Naive thymus-derived CD4-positive, alpha-beta T cell (primary cell): ENCODE measurements around the gene SMARCAL1. TPM values are rescaled to one million over a fixed set of nuclear protein-coding genes. Genes with fewer than 3 reads are reported as not detected.

Experiments used
- ATAC-seq: fragments of 150-1000 bp; cut with Tn5 transposase; 2 replicates; pipeline ENCODE4 v1.10.0; 2021; ENCODE audit warnings: mild to moderate bottlenecking, moderate library complexity
- CTCF ChIA-PET: fragments of 350-600 bp; sonication (Branson Sonifier 250); formaldehyde crosslinking; loops from one replicate; lab custom pipeline; 2021; ENCODE audit warnings: antibody characterized with exemption; lab: Charles Lee
- POLR2A ChIA-PET: fragments of 350-600 bp; sonication (Branson Sonifier 250); formaldehyde crosslinking; loops from one replicate; lab custom pipeline; 2021; ENCODE audit warnings: antibody characterized with exemption, inconsistent platforms; lab: Charles Lee
- DNase-seq, 9 donors: peaks; one replicate each; pipeline versions ENCODE4 v3.0.0 to v3.0.0-alpha.2; 2020 to 2022; ENCODE audit warnings: mixed read lengths in 1 of 9
- H3K27ac ChIP-seq: one replicate; pipeline ENCODE4 v1.7.0; 2013; ENCODE audit warnings: mild to moderate bottlenecking, low read depth, low read length, moderate library complexity
- H3K27me3 ChIP-seq, 2 donors: one replicate each; pipeline ENCODE4 v1.7.0; 2013; ENCODE audit warnings: low read length in 2 of 2, mild to moderate bottlenecking in 2 of 2, moderate library complexity in 2 of 2; ENCODE audit not compliant: control insufficient read depth in 2 of 2, insufficient read depth in 2 of 2
- H3K36me3 ChIP-seq, 3 experiments: 1 replicate in 2 of 3; 2 replicates in 1 of 3; pipeline ENCODE4 v1.7.0; 2013; ENCODE audit warnings: low read length in 3 of 3, mild to moderate bottlenecking in 3 of 3, moderate library complexity in 1 of 3; ENCODE audit not compliant: insufficient read depth in 3 of 3, control insufficient read depth in 2 of 3
- H3K4me1 ChIP-seq, 2 donors: one replicate each; pipeline ENCODE4 v1.7.0; 2013; ENCODE audit warnings: low read length in 2 of 2, mild to moderate bottlenecking in 2 of 2, moderate library complexity in 1 of 2; ENCODE audit not compliant: control insufficient read depth in 2 of 2, insufficient read depth in 2 of 2
- H3K4me3 ChIP-seq: 2 replicates; pipeline ENCODE4 v1.7.0; 2013; ENCODE audit warnings: mild to moderate bottlenecking, low read length
- H3K9me3 ChIP-seq, 3 experiments: 1 replicate in 2 of 3; 2 replicates in 1 of 3; pipeline ENCODE4 v1.7.0; 2013; ENCODE audit warnings: low read length in 3 of 3; ENCODE audit not compliant: control insufficient read depth in 2 of 3
- H3K27ac Mint-ChIP-seq, 9 donors: one replicate each; pipeline ENCODE4 v1.8.0; 2020 to 2022; ENCODE audit warnings: mixed read lengths in 9 of 9, mild to moderate bottlenecking in 8 of 9, moderate library complexity in 5 of 9, inconsistent platforms in 2 of 9
- H3K27me3 Mint-ChIP-seq, 5 donors: one replicate each; pipeline ENCODE4 v1.8.0; 2021 to 2022; ENCODE audit warnings: mixed read lengths in 5 of 5, mild to moderate bottlenecking in 1 of 5
- H3K36me3 Mint-ChIP-seq, 5 donors: one replicate each; pipeline ENCODE4 v1.8.0; 2020 to 2022; ENCODE audit warnings: mixed read lengths in 5 of 5, mild to moderate bottlenecking in 3 of 5, inconsistent platforms in 1 of 5
- H3K4me1 Mint-ChIP-seq, 7 donors: one replicate each; pipeline ENCODE4 v1.8.0; 2020 to 2022; ENCODE audit warnings: mixed read lengths in 7 of 7, mild to moderate bottlenecking in 3 of 7, inconsistent platforms in 1 of 7
- H3K4me3 Mint-ChIP-seq, 10 donors: one replicate each; pipeline ENCODE4 v1.8.0; 2020 to 2022; ENCODE audit warnings: mild to moderate bottlenecking in 10 of 10, mixed read lengths in 10 of 10, moderate library complexity in 6 of 10, inconsistent platforms in 2 of 10
- H3K9me3 Mint-ChIP-seq, 11 donors: one replicate each; pipeline ENCODE4 v1.8.0; 2020 to 2022; ENCODE audit warnings: mixed read lengths in 11 of 11, mild to moderate bottlenecking in 4 of 11, inconsistent platforms in 1 of 11, moderate library complexity in 1 of 11
- intact Hi-C, 2 donors: fragments of 100-400 bp; cut with micrococcal nuclease; formaldehyde crosslinking; loops; one replicate each; pipeline ENCODE4 v1.15.1; 2023
- polyA plus RNA-seq, 2 donors: library from polyadenylated mRNA; unstranded; fragments of 300-500 nt; fragmentation: Illumina TruSeq; gene quantifications; one replicate each; pipeline ENCODE4 v1.2.3, GENCODE V29; 2021
- total RNA-seq, 6 experiments: library from RNA in 5 of 6; stranded (reverse) in 5 of 6; gene quantifications; 1 replicate in 5 of 6; 2 replicates in 1 of 6; pipeline ENCODE4 v1.2.3 and lab custom pipeline; 2021 to 2026

Gene SMARCAL1
- total and polyA plus RNA-seq, 7 experiments from 2014 or later: 16.2 to 31.2 (median 24.6) TPM

DNA sequence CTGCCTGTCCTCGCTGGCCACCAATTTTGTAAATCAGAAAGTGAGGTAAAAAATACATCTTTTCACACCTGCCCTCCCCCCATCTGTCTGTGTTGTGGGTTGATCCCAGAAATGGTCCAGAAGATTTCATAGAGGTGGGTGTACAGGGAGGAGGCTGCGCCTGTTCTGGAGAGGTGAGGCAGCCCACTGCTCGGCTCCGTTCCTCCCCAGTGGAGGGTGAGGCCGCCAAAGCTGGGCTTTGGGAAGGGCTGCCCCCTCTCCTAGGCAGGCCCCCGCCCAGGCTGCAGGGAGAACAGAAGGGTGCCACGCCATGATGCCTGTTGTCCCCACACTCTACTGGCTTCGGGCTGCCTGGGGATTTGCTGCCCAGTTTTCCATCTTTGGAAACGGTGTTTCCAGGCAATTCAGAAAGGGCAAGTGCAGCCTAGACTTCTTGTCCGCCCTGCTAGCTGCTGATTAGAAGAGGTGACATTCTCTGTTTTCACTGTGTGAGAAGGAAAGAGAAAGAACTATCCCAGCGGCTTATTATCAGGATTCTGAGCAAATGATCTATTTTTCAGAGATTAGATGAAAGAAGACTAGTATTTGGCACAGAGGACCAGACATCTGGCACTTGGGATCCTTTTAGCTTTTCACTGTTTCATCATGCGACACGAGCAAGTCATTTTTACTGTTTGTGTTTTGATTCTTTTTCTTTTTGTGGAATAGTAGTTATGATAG lies 18.7 kb downstream of the SMARCAL1 start:
- CTCF ChIA-PET: no interaction called here
- Mint-ChIP-seq H3K9me3 (no peaks in the 10 kb centered on the region), H3K27ac (no peak overlapping the region), H3K4me1 (peaks cover 0 to 5% (median 0%) of the 10 kb centered on the region in 7 donors), H3K27me3 (no peaks in the 10 kb centered on the region), H3K36me3 (peaks cover 46 to 83% (median 51%) of the 10 kb centered on the region in 5 donors), H3K4me3 (no peak overlapping the region)
- Histone ChIP-seq H3K27me3 (no peaks in the 10 kb centered on the region), H3K4me3 (no peak overlapping the region), H3K36me3 (peaks cover 9 to 73% (median 13%) of the 10 kb centered on the region in 3 experiments), H3K9me3 (no peaks in the 10 kb centered on the region), H3K4me1 (no peaks in the 10 kb centered on the region), H3K27ac (no peak overlapping the region)
- intact Hi-C loops: no loop called here
- DNase-seq (no peak), ATAC-seq (no peak)
- POLR2A ChIA-PET: no interaction called here

DNA sequence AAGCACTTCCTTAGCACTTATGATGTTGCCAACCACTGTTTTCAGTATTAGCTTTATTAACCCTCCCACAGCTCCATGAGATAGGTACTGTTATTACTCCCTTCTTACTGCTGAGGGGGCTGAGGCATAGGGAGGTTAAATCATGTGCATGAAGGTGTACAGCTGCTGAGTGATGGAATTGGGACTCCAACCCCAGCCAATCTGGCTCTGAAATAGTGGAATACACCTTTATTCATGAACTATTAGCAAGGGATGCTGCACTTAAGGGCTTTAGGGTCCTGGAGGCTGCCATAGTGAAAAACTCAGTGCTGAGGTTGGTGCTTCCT lies 19.2 kb downstream of the SMARCAL1 start:
- H3K27ac Mint-ChIP-seq: no peak overlapping the region

DNA sequence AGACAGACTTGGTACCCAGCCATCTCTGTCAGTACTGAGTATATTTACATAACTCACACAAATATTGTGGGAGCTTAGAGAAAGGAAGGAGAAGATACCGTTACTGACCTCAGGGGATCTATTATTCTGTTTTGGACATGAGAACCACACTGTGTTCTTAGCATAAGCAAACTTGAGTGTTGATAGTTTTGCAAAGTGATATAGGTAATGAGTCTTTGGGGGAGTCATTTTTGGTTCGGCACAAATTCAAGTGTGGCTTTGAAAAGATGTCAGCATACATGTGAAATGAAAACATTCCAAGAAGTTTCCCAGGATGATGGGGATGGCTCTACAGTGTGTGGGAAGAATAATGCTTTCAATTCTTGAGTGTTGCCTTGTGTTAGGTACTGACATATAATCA lies 24.1 kb downstream of the SMARCAL1 start:
- no peaks in the 10 kb centered on the region for H3K9me3 Mint-ChIP-seq
- POLR2A ChIA-PET: no interaction called here
- DNase-seq (no peak), ATAC-seq (no peak)
- no peaks in the 10 kb centered on the region for H3K27me3 Mint-ChIP-seq
- CTCF ChIA-PET: no interaction called here
- H3K4me1 Mint-ChIP-seq: no peaks in the 10 kb centered on the region
- intact Hi-C loops: no loop called here
- H3K36me3 Mint-ChIP-seq: peaks cover 36 to 75% (median 47%) of the 10 kb centered on the region in 5 donors
- H3K36me3 ChIP-seq: peaks cover 9 to 60% (median 16%) of the 10 kb centered on the region in 3 experiments
- no peaks in the 10 kb centered on the region for H3K4me1 ChIP-seq
- no peak overlapping the region for H3K27ac ChIP-seq
- no peak overlapping the region for H3K27ac Mint-ChIP-seq
- no peak overlapping the region for H3K4me3 Mint-ChIP-seq
- H3K27me3 ChIP-seq: no peaks in the 10 kb centered on the region
- H3K4me3 ChIP-seq: no peak overlapping the region
- H3K9me3 ChIP-seq: no peaks in the 10 kb centered on the region

More for the DNA sequence above, 19.2 kb downstream of the SMARCAL1 start:
- H3K9me3 Mint-ChIP-seq: no peaks in the 10 kb centered on the region
- intact Hi-C loops: no loop called here
- H3K36me3 ChIP-seq: peaks cover 9 to 73% (median 13%) of the 10 kb centered on the region in 3 experiments
- H3K4me1 ChIP-seq: no peaks in the 10 kb centered on the region
- H3K4me3 ChIP-seq: no peak overlapping the region
- POLR2A ChIA-PET: no interaction called here
- H3K4me3 Mint-ChIP-seq: no peak overlapping the region
- CTCF ChIA-PET: no interaction called here
- H3K9me3 ChIP-seq: no peaks in the 10 kb centered on the region
- no peak for DNase-seq
- H3K27ac ChIP-seq: no peak overlapping the region
- peaks cover 0 to 5% (median 0%) of the 10 kb centered on the region in 7 donors for H3K4me1 Mint-ChIP-seq
- no peaks in the 10 kb centered on the region for H3K27me3 ChIP-seq
- no peaks in the 10 kb centered on the region for H3K27me3 Mint-ChIP-seq
- peaks cover 46 to 83% (median 56%) of the 10 kb centered on the region in 5 donors for H3K36me3 Mint-ChIP-seq
- ATAC-seq: no peak

DNA sequence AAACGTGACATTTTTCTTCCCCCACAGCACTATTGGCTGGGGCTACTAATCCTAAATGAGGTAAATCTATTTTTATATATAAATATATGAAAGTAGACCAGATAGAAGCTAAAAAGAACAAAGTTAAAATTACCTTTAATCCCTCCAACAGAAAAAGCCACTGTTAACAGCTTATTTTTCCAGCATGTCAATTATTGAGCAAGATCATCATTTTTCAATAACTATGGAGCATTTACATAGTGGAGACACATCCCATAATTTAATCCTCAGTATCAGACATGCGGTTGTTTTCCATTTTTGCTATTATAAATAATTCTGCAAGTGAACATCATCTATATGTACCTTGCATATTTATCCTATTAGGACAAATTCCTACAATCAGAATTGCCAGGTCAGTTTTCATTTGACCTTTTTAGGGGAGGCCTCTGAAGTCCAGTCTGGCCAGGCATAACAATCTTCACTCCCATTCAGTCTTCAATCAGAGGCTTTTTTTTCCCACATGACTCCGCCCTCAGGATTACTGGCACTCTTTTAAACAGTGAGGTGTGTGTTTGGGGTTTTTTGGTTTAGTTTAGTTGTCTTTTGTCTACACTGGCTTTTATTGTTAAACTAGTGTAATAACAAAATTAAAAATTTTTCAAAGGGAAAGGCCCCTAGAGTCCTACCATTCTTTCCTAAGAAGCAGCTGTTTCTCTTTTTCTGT lies 29.2 kb downstream of the SMARCAL1 start:
- peaks cover 21 to 71% (median 49%) of the 10 kb centered on the region in 5 donors for H3K36me3 Mint-ChIP-seq
- CTCF ChIA-PET: interaction anchor here (0.7 kb wide), 1 partner anchor 23 kb away, joined by 6 read pairs; no protein-coding TSS in a partner anchor
- H3K27ac Mint-ChIP-seq: no peak overlapping the region
- H3K9me3 ChIP-seq: no peaks in the 10 kb centered on the region
- peaks cover 0 to under 1% (median 0%) of the 10 kb centered on the region in 11 donors for H3K9me3 Mint-ChIP-seq
- intact Hi-C loops: no loop called here
- ATAC-seq: no peak
- no peaks in the 10 kb centered on the region for H3K4me1 Mint-ChIP-seq
- H3K27me3 ChIP-seq: no peaks in the 10 kb centered on the region
- H3K27ac ChIP-seq: no peak overlapping the region
- POLR2A ChIA-PET: no interaction called here
- no peak for DNase-seq
- no peaks in the 10 kb centered on the region for H3K4me1 ChIP-seq
- no peaks in the 10 kb centered on the region for H3K27me3 Mint-ChIP-seq
- H3K4me3 ChIP-seq: no peak overlapping the region
- peaks cover 7 to 46% (median 9%) of the 10 kb centered on the region in 3 experiments for H3K36me3 ChIP-seq
- no peak overlapping the region for H3K4me3 Mint-ChIP-seq

DNA sequence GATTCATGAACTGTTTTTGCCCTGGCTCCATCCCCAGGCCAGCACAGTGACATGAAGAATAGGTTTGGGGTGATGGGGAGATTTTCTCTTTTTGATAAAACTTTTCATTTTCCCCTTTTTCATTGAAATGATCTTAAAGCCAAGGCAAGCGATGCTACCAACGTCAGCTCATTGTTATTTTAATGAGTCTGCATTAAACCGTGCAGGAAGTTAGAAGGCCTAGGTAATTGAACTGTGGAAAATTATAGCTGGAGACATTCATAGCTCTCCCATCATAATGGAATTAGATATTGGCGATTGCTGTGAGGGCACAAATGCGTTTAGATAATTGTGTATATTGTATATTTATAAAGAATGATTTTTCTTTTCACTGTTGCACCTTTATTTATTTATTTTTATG lies 33.2 kb downstream of the SMARCAL1 start:
- intact Hi-C loops: no loop called here
- Mint-ChIP-seq H3K27me3 (no peaks in the 10 kb centered on the region), H3K36me3 (peaks cover 44 to 90% (median 79%) of the 10 kb centered on the region in 5 donors), H3K4me1 (no peaks in the 10 kb centered on the region), H3K4me3 (no peak overlapping the region), H3K9me3 (peaks cover 0 to 12% (median 7%) of the 10 kb centered on the region in 11 donors), H3K27ac (no peak overlapping the region)
- ChIA-PET CTCF (no interaction called here), POLR2A (no interaction called here)
- no peak for DNase-seq
- Histone ChIP-seq H3K4me3 (no peak overlapping the region), H3K36me3 (peaks cover 8 to 63% (median 14%) of the 10 kb centered on the region in 3 experiments), H3K4me1 (no peaks in the 10 kb centered on the region), H3K27ac (no peak overlapping the region), H3K9me3 (no peaks in the 10 kb centered on the region), H3K27me3 (no peaks in the 10 kb centered on the region)
- no peak for ATAC-seq

DNA sequence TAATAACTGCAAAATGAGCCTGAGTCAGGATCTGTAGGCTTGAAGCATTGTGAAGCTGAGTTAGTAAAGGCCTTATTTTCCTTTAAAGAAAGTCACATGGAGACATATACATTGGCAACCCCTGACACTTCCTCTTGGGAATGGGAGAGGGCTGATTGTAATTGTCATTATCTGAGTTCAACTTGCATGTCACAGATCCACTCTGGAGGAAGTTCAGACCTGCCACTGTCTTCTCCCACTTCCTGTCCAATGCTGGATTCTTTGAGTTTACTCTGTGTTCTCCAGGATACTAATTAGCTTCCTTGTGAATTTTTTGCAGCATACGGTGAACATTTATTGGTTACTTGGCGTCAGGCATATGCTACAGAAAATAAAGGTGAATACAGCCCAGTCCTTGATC lies 34.1 kb downstream of the SMARCAL1 start:
- H3K27me3 ChIP-seq: no peaks in the 10 kb centered on the region
- Mint-ChIP-seq H3K27ac (peak overlapping the region in 1 of 9 donors; percentile 34), H3K4me3 (no peak overlapping the region), H3K36me3 (peaks cover 38 to 89% (median 77%) of the 10 kb centered on the region in 5 donors), H3K27me3 (no peaks in the 10 kb centered on the region), H3K4me1 (no peaks in the 10 kb centered on the region), H3K9me3 (peaks cover 0 to 12% (median 7%) of the 10 kb centered on the region in 11 donors)
- ChIA-PET POLR2A (no interaction called here), CTCF (no interaction called here)
- no peaks in the 10 kb centered on the region for H3K4me1 ChIP-seq
- H3K36me3 ChIP-seq: peaks cover 8 to 71% (median 20%) of the 10 kb centered on the region in 3 experiments
- ATAC-seq (no peak), DNase-seq (no peak)
- intact Hi-C loops: no loop called here
- no peak overlapping the region for H3K4me3 ChIP-seq
- H3K9me3 ChIP-seq: no peaks in the 10 kb centered on the region
- H3K27ac ChIP-seq: no peak overlapping the region
